A172 (cell line): Measurements from ENCODE around the gene NCOR1. TPM values are rescaled to one million over a fixed set of nuclear protein-coding genes. Genes with fewer than 3 reads are reported as not detected.

ENCODE experiments used
- total RNA-seq: library from RNA; depleted of rRNA; stranded (reverse); fragments of >200 nt; shearing (Covaris generic); gene quantifications from 2 replicates; pipeline ENCODE4 v1.2.3, GENCODE V29; 2014; rRNA removed

NCOR1 gene
- total RNA-seq, 1 experiment from 2014 or later = 95.9 TPM

Other genes starting within 250 kb of the NCOR1 start
- gene ZSWIM7, start 215.8 kb downstream of the NCOR1 start, total RNA-seq = 33.6 and 42.1 TPM in 2 replicates
- gene TTC19, start 215.7 kb downstream of the NCOR1 start, total RNA-seq = 65.0 and 74.9 TPM in 2 replicates
- 16.4 and 29.3 TPM in 2 replicates for gene PIGL, start 1.7 kb upstream of the NCOR1 start, total RNA-seq
- gene CENPV, start 137.9 kb upstream of the NCOR1 start, total RNA-seq = 22.2 and 29.7 TPM in 2 replicates
- gene UBB, start 165.6 kb upstream of the NCOR1 start, total RNA-seq = 1,859 and 2,439 TPM in 2 replicates
- gene TRPV2, start 200.0 kb upstream of the NCOR1 start, total RNA-seq = 0.38 TPM in 1 of 2 replicates, not detected in the other